Spleen (tissue), 11 donors: Measurements from ENCODE around the gene LRMDA. TPM values are rescaled to one million over a fixed set of nuclear protein-coding genes. Genes with fewer than 3 reads are reported as not detected.

Experiments
- DNase-seq: peaks from one replicate; pipeline ENCODE4 v3.0.0-alpha.2; 2020
- H3K27ac ChIP-seq, 8 donors: fragments of 200-600 bp; sonication (generic) in 7 of 8; 1 replicate in 4 of 8; 2 replicates in 4 of 8; pipeline versions ENCODE4 v1.5.0 to v1.8.0; 2016 to 2021; ENCODE audit warnings: inconsistent platforms in 4 of 8, mild to moderate bottlenecking in 4 of 8, moderate library complexity in 1 of 8
- H3K27me3 ChIP-seq, 7 donors: fragments of 200-600 bp; sonication (generic) in 6 of 7; replicated peaks in 1 of 7; 1 replicate in 4 of 7; 2 replicates in 3 of 7; pipeline versions ENCODE4 v1.5.0 to v1.8.0; 2016 to 2021; ENCODE audit warnings: inconsistent platforms in 3 of 7, mild to moderate bottlenecking in 1 of 7
- H3K36me3 ChIP-seq, 6 donors: fragments of 200-600 bp; sonication (generic) in 5 of 6; 1 replicate in 4 of 6; 2 replicates in 2 of 6; pipeline versions ENCODE4 v1.5.0 to v1.8.0; 2016 to 2021; ENCODE audit warnings: inconsistent platforms in 2 of 6
- H3K4me1 ChIP-seq, 6 donors: fragments of 200-600 bp; sonication (generic) in 5 of 6; 1 replicate in 3 of 6; 2 replicates in 3 of 6; pipeline versions ENCODE4 v1.5.0 to v1.8.0; 2016 to 2021; ENCODE audit warnings: inconsistent platforms in 3 of 6
- H3K4me3 ChIP-seq, 8 donors: fragments of 200-600 bp; sonication (generic) in 7 of 8; 1 replicate in 4 of 8; 2 replicates in 4 of 8; pipeline versions ENCODE4 v1.5.0 to v1.8.0; 2016 to 2021; ENCODE audit warnings: inconsistent platforms in 4 of 8, mild to moderate bottlenecking in 4 of 8, moderate library complexity in 2 of 8
- H3K9me3 ChIP-seq, 8 donors: fragments of 200-600 bp; sonication (generic) in 7 of 8; 1 replicate in 4 of 8; 2 replicates in 4 of 8; pipeline versions ENCODE4 v1.5.0 to v1.8.0; 2016 to 2021; ENCODE audit warnings: inconsistent platforms in 4 of 8
- POLR2A ChIP-seq, 3 donors: fragments of 450-650 bp; IDR thresholded peaks; one replicate each; pipeline ENCODE4 v1.5.1; 2017; ENCODE audit warnings: antibody characterized with exemption in 3 of 3, mild to moderate bottlenecking in 1 of 3
- POLR2AphosphoS5 ChIP-seq, 3 donors: sonication (generic); formaldehyde crosslinking; IDR thresholded peaks; one replicate each; pipeline ENCODE4 v1.5.1; 2017; ENCODE audit warnings: antibody characterized with exemption in 3 of 3
- WGBS, 5 donors: extraction: QIAGEN DNeasy Blood & Tissue Kit in 3 of 5; methylation state at CpG; one replicate each; pipeline versions ENCODE4 v1.1.5 to v1.1.7; 2013 to 2018; 5-methylcytosine and 5-hydroxymethylcytosine counted together
- intact Hi-C: fragments of 100-400 bp; cut with DNase I; formaldehyde crosslinking; loops from one replicate; pipeline ENCODE4 v1.15.0; 2023; ENCODE audit warnings: low total_unique reads
- polyA plus RNA-seq, 3 donors: library from polyadenylated mRNA; stranded (reverse); fragments of 200-250 nt; gene quantifications; one replicate each; pipeline ENCODE4 v1.2.1, GENCODE V29; 2013
- total RNA-seq, 7 donors: library from RNA; depleted of rRNA in 3 of 7; stranded (reverse); fragments of >200 nt in 3 of 7; fragmentation: NEBNext Ultra II Directional in 4 of 7; extraction: Animal tissue kit (Norgen Biotek cat#: 25700) in 4 of 7; gene quantifications; one replicate each; pipeline versions ENCODE4 v1.1.0 to v1.2.1, GENCODE V29; 2016 to 2021
- TF ChIP-seq, protein P1 (sequence below), 11 experiments: fragments of 200-600 bp in 7 of 11; fragments of 450-650 bp in 4 of 11; sonication (generic) in 4 of 11; IDR thresholded peaks in 8 of 11; conservative IDR thresholded peaks in 3 of 11; 1 replicate in 7 of 11; 2 replicates in 4 of 11; pipeline versions ENCODE4 v1.4.0 to v1.8.0; 2016 to 2021; ENCODE audit warnings: antibody characterized with exemption in 11 of 11, inconsistent platforms in 4 of 11, mild to moderate bottlenecking in 1 of 11
- donor health status: healthy with polysubstance abuse.
- donor health status: DM: no; HTN: no; CAD: no; lungs with moderate emphysema.
- donor health status: DM: no; HTN: no; CAD: no.
- donor health status: Bipolar disorder and iron deficiency.
- donor health status: healthy.
- donor health status: DM: no; HTN: no; CAD: no.
- donor health status: DM: yes; HTN: yes; CAD: no.

The LRMDA gene
- total and polyA plus RNA-seq, 10 donors, result 7.3 to 46.6 (median 28.2) TPM

GRCh38 chr10:75672842-75673241 lies 241.4 kb downstream of the LRMDA start:
- H3K4me1 ChIP-seq, result no peaks in the 10 kb centered on the region
- 62 to 86% (median 70%) methylated on average over 4 of the region's 4 CpGs for WGBS, 5 donors
- DNase-seq, result no peak

GRCh38 chr10:75677541-75677940 lies 246.1 kb downstream of the LRMDA start:
- Histone ChIP-seq H3K27me3 (no peaks in the 10 kb centered on the region), H3K4me3 (no peak overlapping the region), H3K36me3 (no peaks in the 10 kb centered on the region), H3K9me3 (no peaks in the 10 kb centered on the region), H3K27ac (no peak overlapping the region), H3K4me1 (no peaks in the 10 kb centered on the region)
- TF ChIP-seq POLR2A (IDR thresholded peaks at IDR 0.05) (no peak), POLR2AphosphoS5 (IDR thresholded peaks at IDR 0.05) (no peak)
- TF ChIP-seq, protein P1, sequence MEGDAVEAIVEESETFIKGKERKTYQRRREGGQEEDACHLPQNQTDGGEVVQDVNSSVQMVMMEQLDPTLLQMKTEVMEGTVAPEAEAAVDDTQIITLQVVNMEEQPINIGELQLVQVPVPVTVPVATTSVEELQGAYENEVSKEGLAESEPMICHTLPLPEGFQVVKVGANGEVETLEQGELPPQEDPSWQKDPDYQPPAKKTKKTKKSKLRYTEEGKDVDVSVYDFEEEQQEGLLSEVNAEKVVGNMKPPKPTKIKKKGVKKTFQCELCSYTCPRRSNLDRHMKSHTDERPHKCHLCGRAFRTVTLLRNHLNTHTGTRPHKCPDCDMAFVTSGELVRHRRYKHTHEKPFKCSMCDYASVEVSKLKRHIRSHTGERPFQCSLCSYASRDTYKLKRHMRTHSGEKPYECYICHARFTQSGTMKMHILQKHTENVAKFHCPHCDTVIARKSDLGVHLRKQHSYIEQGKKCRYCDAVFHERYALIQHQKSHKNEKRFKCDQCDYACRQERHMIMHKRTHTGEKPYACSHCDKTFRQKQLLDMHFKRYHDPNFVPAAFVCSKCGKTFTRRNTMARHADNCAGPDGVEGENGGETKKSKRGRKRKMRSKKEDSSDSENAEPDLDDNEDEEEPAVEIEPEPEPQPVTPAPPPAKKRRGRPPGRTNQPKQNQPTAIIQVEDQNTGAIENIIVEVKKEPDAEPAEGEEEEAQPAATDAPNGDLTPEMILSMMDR (IDR thresholded peaks at IDR 0.05 in 8 of 11, conservative IDR thresholded peaks at IDR 0.05 in 3 of 11), result no peak
- no peak for DNase-seq
- intact Hi-C loops, result no loop called here
- 76 to 90% (median 86%) methylated on average over 3 of the region's 3 CpGs for WGBS, 5 donors

More at GRCh38 chr10:75672842-75673241, 241.4 kb downstream of the LRMDA start:
- H3K9me3 ChIP-seq, result no peaks in the 10 kb centered on the region
- no peak overlapping the region for H3K4me3 ChIP-seq
- no peaks in the 10 kb centered on the region for H3K36me3 ChIP-seq
- no peak overlapping the region for H3K27ac ChIP-seq
- TF ChIP-seq POLR2A (IDR thresholded peaks at IDR 0.05) (no peak), POLR2AphosphoS5 (IDR thresholded peaks at IDR 0.05) (no peak)
- TF ChIP-seq, protein P1 (IDR thresholded peaks at IDR 0.05 in 8 of 11, conservative IDR thresholded peaks at IDR 0.05 in 3 of 11), result no peak
- intact Hi-C loops, result no loop called here
- H3K27me3 ChIP-seq, result no peaks in the 10 kb centered on the region

- intact Hi-C loops, result no loop called here
- TF ChIP-seq POLR2AphosphoS5 (IDR thresholded peaks at IDR 0.05) (no peak), POLR2A (IDR thresholded peaks at IDR 0.05) (no peak)
- TF ChIP-seq, protein P1 (IDR thresholded peaks at IDR 0.05 in 8 of 11, conservative IDR thresholded peaks at IDR 0.05 in 3 of 11), result no peak
- Histone ChIP-seq H3K27ac (no peak overlapping the region), H3K9me3 (no peaks in the 10 kb centered on the region), H3K4me1 (no peaks in the 10 kb centered on the region), H3K36me3 (no peaks in the 10 kb centered on the region), H3K4me3 (no peak overlapping the region), H3K27me3 (no peaks in the 10 kb centered on the region)
- DNase-seq, result no peak
- 73 to 87% (median 84%) methylated on average over 4 of the region's 4 CpGs for WGBS, 5 donors
Measured at GRCh38 chr10:75678527-75678926, 247.1 kb downstream of the LRMDA start.

DNA sequence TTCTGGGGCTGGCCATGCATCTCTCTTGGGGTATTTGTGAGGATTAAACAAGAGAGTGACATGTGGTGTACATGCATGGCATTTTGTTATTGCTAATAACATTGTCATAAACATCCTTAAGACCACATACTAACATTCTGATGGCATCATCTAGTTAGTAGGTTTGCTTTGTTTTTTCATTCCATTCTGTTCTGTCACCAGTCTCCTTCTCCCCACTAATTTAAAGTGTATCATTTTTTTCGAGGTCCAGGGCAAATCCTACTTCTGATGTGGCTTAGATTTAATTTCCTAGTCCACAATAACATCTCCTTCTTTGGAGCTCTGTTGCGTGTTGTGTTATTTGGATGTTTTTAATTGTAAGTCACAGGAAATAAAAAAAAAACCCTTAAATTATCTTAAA lies 248.1 kb downstream of the LRMDA start:
- H3K27me3 ChIP-seq, result no peaks in the 10 kb centered on the region
- 83 to 93% (median 89%) methylated on average over 2 of the region's 2 CpGs for WGBS, 5 donors
- intact Hi-C loops, result no loop called here

More for the DNA sequence above, 248.1 kb downstream of the LRMDA start:
- no peaks in the 10 kb centered on the region for H3K9me3 ChIP-seq
- no peaks in the 10 kb centered on the region for H3K36me3 ChIP-seq
- no peak for DNase-seq
- no peak overlapping the region for H3K4me3 ChIP-seq
- TF ChIP-seq POLR2AphosphoS5 (IDR thresholded peaks at IDR 0.05) (no peak), POLR2A (IDR thresholded peaks at IDR 0.05) (no peak)
- TF ChIP-seq, protein P1 (IDR thresholded peaks at IDR 0.05 in 8 of 11, conservative IDR thresholded peaks at IDR 0.05 in 3 of 11), result no peak
- no peaks in the 10 kb centered on the region for H3K4me1 ChIP-seq
- no peak overlapping the region for H3K27ac ChIP-seq
